WTC11 (cell line): ENCODE data around the gene WDR1.

Experiments
- ETV6 ChIP-seq: sonication (generic); formaldehyde crosslinking; IDR thresholded peaks from 2 replicates; pipeline ENCODE4 v1.8.1; 2022; ENCODE audit warnings: mild to moderate bottlenecking, missing genetic modification reagents
- GABPB1 ChIP-seq: sonication (generic); formaldehyde crosslinking; IDR thresholded peaks from 2 replicates; pipeline ENCODE4 v1.8.1; 2023; ENCODE audit warnings: mild to moderate bottlenecking, missing genetic modification reagents
- TEAD1 ChIP-seq: sonication (generic); formaldehyde crosslinking; IDR thresholded peaks from 2 replicates; pipeline ENCODE4 v1.8.0; 2022; ENCODE audit warnings: mild to moderate bottlenecking, missing genetic modification reagents
- TF ChIP-seq, protein P1 (sequence below): fragments of 200-600 bp; IDR thresholded peaks from 2 replicates; pipeline ENCODE4 v1.8.0; 2022; ENCODE audit warnings: antibody characterized with exemption
- TF ChIP-seq, protein P2 (sequence below): fragments of 250-450 bp; sonication (Bioruptor Pico); IDR thresholded peaks from 2 replicates; pipeline ENCODE4 v1.9.0; 2021; ENCODE audit warnings: mild to moderate bottlenecking, borderline replicate concordance

DNA sequence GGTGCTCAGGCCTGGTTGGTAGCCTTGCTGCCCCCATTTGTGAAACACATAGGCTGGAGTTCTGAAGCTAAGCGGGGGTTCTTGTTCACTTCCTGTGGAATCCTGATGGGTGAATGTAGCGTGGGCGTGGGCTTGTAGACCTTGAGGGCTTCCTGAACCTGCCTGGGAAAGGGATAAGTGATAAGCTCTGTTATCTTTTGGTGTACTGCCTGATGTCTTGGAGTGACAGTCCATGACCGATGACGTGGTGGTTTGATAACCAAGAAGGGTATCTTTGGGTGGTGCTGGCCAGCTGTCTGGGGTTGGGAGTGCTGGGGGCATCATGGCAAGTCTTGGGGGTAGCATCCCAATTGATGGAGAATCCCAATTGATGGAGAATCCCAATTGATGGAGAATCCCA lies 17.5 kb upstream of the WDR1 start:
- TF ChIP-seq ETV6 (no peak), TEAD1 (CRISPR knock-in tag) (no peak), GABPB1 (CRISPR knock-in tag) (no peak)
- TF ChIP-seq, protein P1, sequence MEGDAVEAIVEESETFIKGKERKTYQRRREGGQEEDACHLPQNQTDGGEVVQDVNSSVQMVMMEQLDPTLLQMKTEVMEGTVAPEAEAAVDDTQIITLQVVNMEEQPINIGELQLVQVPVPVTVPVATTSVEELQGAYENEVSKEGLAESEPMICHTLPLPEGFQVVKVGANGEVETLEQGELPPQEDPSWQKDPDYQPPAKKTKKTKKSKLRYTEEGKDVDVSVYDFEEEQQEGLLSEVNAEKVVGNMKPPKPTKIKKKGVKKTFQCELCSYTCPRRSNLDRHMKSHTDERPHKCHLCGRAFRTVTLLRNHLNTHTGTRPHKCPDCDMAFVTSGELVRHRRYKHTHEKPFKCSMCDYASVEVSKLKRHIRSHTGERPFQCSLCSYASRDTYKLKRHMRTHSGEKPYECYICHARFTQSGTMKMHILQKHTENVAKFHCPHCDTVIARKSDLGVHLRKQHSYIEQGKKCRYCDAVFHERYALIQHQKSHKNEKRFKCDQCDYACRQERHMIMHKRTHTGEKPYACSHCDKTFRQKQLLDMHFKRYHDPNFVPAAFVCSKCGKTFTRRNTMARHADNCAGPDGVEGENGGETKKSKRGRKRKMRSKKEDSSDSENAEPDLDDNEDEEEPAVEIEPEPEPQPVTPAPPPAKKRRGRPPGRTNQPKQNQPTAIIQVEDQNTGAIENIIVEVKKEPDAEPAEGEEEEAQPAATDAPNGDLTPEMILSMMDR = no peak
- TF ChIP-seq, protein P2, sequence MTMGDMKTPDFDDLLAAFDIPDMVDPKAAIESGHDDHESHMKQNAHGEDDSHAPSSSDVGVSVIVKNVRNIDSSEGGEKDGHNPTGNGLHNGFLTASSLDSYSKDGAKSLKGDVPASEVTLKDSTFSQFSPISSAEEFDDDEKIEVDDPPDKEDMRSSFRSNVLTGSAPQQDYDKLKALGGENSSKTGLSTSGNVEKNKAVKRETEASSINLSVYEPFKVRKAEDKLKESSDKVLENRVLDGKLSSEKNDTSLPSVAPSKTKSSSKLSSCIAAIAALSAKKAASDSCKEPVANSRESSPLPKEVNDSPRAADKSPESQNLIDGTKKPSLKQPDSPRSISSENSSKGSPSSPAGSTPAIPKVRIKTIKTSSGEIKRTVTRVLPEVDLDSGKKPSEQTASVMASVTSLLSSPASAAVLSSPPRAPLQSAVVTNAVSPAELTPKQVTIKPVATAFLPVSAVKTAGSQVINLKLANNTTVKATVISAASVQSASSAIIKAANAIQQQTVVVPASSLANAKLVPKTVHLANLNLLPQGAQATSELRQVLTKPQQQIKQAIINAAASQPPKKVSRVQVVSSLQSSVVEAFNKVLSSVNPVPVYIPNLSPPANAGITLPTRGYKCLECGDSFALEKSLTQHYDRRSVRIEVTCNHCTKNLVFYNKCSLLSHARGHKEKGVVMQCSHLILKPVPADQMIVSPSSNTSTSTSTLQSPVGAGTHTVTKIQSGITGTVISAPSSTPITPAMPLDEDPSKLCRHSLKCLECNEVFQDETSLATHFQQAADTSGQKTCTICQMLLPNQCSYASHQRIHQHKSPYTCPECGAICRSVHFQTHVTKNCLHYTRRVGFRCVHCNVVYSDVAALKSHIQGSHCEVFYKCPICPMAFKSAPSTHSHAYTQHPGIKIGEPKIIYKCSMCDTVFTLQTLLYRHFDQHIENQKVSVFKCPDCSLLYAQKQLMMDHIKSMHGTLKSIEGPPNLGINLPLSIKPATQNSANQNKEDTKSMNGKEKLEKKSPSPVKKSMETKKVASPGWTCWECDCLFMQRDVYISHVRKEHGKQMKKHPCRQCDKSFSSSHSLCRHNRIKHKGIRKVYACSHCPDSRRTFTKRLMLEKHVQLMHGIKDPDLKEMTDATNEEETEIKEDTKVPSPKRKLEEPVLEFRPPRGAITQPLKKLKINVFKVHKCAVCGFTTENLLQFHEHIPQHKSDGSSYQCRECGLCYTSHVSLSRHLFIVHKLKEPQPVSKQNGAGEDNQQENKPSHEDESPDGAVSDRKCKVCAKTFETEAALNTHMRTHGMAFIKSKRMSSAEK (CRISPR knock-in tag) = no peak
